ENCODE results near the gene FBXW7. TPM values are rescaled to one million over a fixed set of nuclear protein-coding genes. Genes with fewer than 3 reads are reported as not detected.

The FBXW7 gene
- total RNA-seq, 1 experiment from 2014 or later, result 27.1 TPM

- Histone ChIP-seq H4K8ac (replicated peaks; ENCODE audit: insufficient read length, low read depth, low read length) (no peak overlapping the region), H3K9me3 (ENCODE audit: control insufficient read depth, low read depth, low read length) (no peaks in the 10 kb centered on the region), H3K56ac (ENCODE audit: insufficient read length, low read depth, low read length) (no peak overlapping the region), H4K20me1 (ENCODE audit: control insufficient read depth, insufficient read depth, insufficient read length) (no peaks in the 10 kb centered on the region), H3K23ac (ENCODE audit: insufficient read length, low read depth, low read length) (no peak overlapping the region), H2AFZ (ENCODE audit: low read length) (no peak overlapping the region), H3K27ac (ENCODE audit: insufficient read length, low read depth, low read length) (no peak overlapping the region), H3K4ac (ENCODE audit: low read depth, low read length) (no peak overlapping the region), H4K5ac (ENCODE audit: insufficient read length, low read depth, low read length) (no peak overlapping the region), H3K18ac (ENCODE audit: insufficient read length, low read depth, low read length) (no peak overlapping the region), H2BK12ac (ENCODE audit: insufficient read length, low read depth, low read length) (no peak overlapping the region), H3K23me2 (ENCODE audit: insufficient read length, low read depth, low read length, poor library complexity, severe bottlenecking) (no peaks in the 10 kb centered on the region), H3K79me2 (ENCODE audit: insufficient read depth, low read length) (no peaks in the 10 kb centered on the region), H3K4me2 (ENCODE audit: insufficient read depth, insufficient read length, low read length) (no peak overlapping the region), H3K79me1 (ENCODE audit: insufficient read depth, low read depth, low read length, poor library complexity, severe bottlenecking) (no peaks in the 10 kb centered on the region), H4K91ac (ENCODE audit: insufficient read length, low read depth, low read length) (no peak overlapping the region), H3K4me1 (ENCODE audit: insufficient read depth, low read length) (no peaks in the 10 kb centered on the region), H3K14ac (ENCODE audit: insufficient read depth, low read length) (no peak overlapping the region), H3K9ac (ENCODE audit: extremely low read depth, insufficient read length, low read length) (no peak overlapping the region), H2BK120ac (ENCODE audit: low read depth, low read length, poor library complexity, severe bottlenecking) (no peak overlapping the region), H2AK5ac (ENCODE audit: insufficient read length, low read length) (no peak overlapping the region), H2BK5ac (ENCODE audit: insufficient read length, low read length) (no peak overlapping the region), H2BK15ac (ENCODE audit: low read depth, low read length) (no peak overlapping the region), H2BK20ac (ENCODE audit: low read depth, low read length, poor library complexity, severe bottlenecking) (no peak overlapping the region), H3T11ph (ENCODE audit: low read length) (no peak overlapping the region), H3K27me3 (ENCODE audit: insufficient read depth, low read length) (no peaks in the 10 kb centered on the region)
- TF ChIP-seq CTCF (conservative IDR thresholded peaks at IDR 0.05), result no peak
- no peak for DNase-seq
- Mint-ChIP-seq H3K9me3 (no peaks in the 10 kb centered on the region), H3K27me3 (ENCODE audit: low read depth) (no peaks in the 10 kb centered on the region), H3K4me1 (no peaks in the 10 kb centered on the region), H3K4me3 (no peak overlapping the region), H3K27ac (no peak overlapping the region), H3K36me3 (ENCODE audit: insufficient read depth in 1 of 3, low read depth in 3 of 3) (peaks cover 0 to 11% (median 5%) of the 10 kb centered on the region in 3 experiments; a peak in 5 of 7 replicates)
- WGBS (ENCODE audit: extremely low coverage, insufficient read length, low lambda C conversion rate), result no CpG with 5 or more reads among the region's 1 CpG
These were observed 207.3 kb downstream of the FBXW7 start for GRCh38 chr4:152328582-152328981.
